Measurements from ENCODE around the gene SUPT5H.

Gene SUPT5H

GRCh38 chr19:39501340-39501739 is 56.0 kb downstream of the SUPT5H start:
- no peak overlapping the region for H3K4me3 Mint-ChIP-seq

GRCh38 chr19:39502640-39503417 is 57.4 kb downstream of the SUPT5H start:
- Mint-ChIP-seq H3K27ac (no peak overlapping the region), H3K4me1 (ENCODE audit: low read depth) (peaks cover 30% of the 10 kb centered on the region), H3K9me3 (ENCODE audit: low read depth) (no peaks in the 10 kb centered on the region), H3K27me3 (peaks cover 30% of the 10 kb centered on the region), H3K4me3 (peak overlapping the region; percentile 38), H3K36me3 (no peaks in the 10 kb centered on the region)

More at GRCh38 chr19:39501340-39501739, 56.0 kb downstream of the SUPT5H start:
- no peaks in the 10 kb centered on the region for H3K9me3 Mint-ChIP-seq (ENCODE audit: low read depth)
- H3K27me3 Mint-ChIP-seq, result peaks cover 27% of the 10 kb centered on the region
- H3K27ac Mint-ChIP-seq, result no peak overlapping the region
- H3K4me1 Mint-ChIP-seq (ENCODE audit: low read depth), result peaks cover 23% of the 10 kb centered on the region
- no peaks in the 10 kb centered on the region for H3K36me3 Mint-ChIP-seq

- no peaks in the 10 kb centered on the region for H3K9me3 Mint-ChIP-seq (ENCODE audit: low read depth)
- peak overlapping the region; percentile 64 for H3K4me3 Mint-ChIP-seq
- peaks cover 16% of the 10 kb centered on the region for H3K27me3 Mint-ChIP-seq
- H3K4me1 Mint-ChIP-seq (ENCODE audit: low read depth), result peaks cover 19% of the 10 kb centered on the region
- no peak overlapping the region for H3K27ac Mint-ChIP-seq
- no peaks in the 10 kb centered on the region for H3K36me3 Mint-ChIP-seq
Observed at GRCh38 chr19:39506598-39506943, 61.2 kb downstream of the SUPT5H start.

GRCh38 chr19:39506944-39507714 is 61.7 kb downstream of the SUPT5H start:
- Mint-ChIP-seq H3K4me3 (peak overlapping the region; percentile 86), H3K27me3 (peaks cover 15% of the 10 kb centered on the region), H3K36me3 (no peaks in the 10 kb centered on the region), H3K4me1 (ENCODE audit: low read depth) (peaks cover 19% of the 10 kb centered on the region), H3K9me3 (ENCODE audit: low read depth) (no peaks in the 10 kb centered on the region), H3K27ac (no peak overlapping the region)

- Mint-ChIP-seq H3K4me3 (peak overlapping the region; percentile 86), H3K36me3 (no peaks in the 10 kb centered on the region), H3K9me3 (ENCODE audit: low read depth) (no peaks in the 10 kb centered on the region), H3K4me1 (ENCODE audit: low read depth) (peaks cover 19% of the 10 kb centered on the region), H3K27me3 (peaks cover 15% of the 10 kb centered on the region), H3K27ac (no peak overlapping the region)
Observed at GRCh38 chr19:39507715-39508364, 62.5 kb downstream of the SUPT5H start.

GRCh38 chr19:39508629-39509028 is 63.2 kb downstream of the SUPT5H start:
- no peaks in the 10 kb centered on the region for H3K36me3 Mint-ChIP-seq
- peaks cover 12% of the 10 kb centered on the region for H3K4me1 Mint-ChIP-seq (ENCODE audit: low read depth)
- no peak overlapping the region for H3K27ac Mint-ChIP-seq
- peaks cover 17% of the 10 kb centered on the region for H3K27me3 Mint-ChIP-seq
- H3K4me3 Mint-ChIP-seq, result peak overlapping the region; percentile 86
- no peaks in the 10 kb centered on the region for H3K9me3 Mint-ChIP-seq (ENCODE audit: low read depth)

GRCh38 chr19:39509233-39509632 is 63.9 kb downstream of the SUPT5H start:
- no peaks in the 10 kb centered on the region for H3K9me3 Mint-ChIP-seq (ENCODE audit: low read depth)
- no peaks in the 10 kb centered on the region for H3K36me3 Mint-ChIP-seq
- H3K27me3 Mint-ChIP-seq, result peaks cover 18% of the 10 kb centered on the region
- H3K4me1 Mint-ChIP-seq (ENCODE audit: low read depth), result peaks cover 11% of the 10 kb centered on the region
- H3K27ac Mint-ChIP-seq, result no peak overlapping the region
- H3K4me3 Mint-ChIP-seq, result no peak overlapping the region

- Mint-ChIP-seq H3K9me3 (ENCODE audit: low read depth) (no peaks in the 10 kb centered on the region), H3K4me3 (no peak overlapping the region), H3K27ac (no peak overlapping the region), H3K36me3 (no peaks in the 10 kb centered on the region), H3K4me1 (ENCODE audit: low read depth) (peaks cover 10% of the 10 kb centered on the region), H3K27me3 (peaks cover 24% of the 10 kb centered on the region)
Observed at GRCh38 chr19:39512988-39513387, 67.6 kb downstream of the SUPT5H start.

GRCh38 chr19:39514840-39515550 is 69.6 kb downstream of the SUPT5H start, which contains the start of gene SELENOV:
Gene SELENOV, plus strand, starts transcription at chr19:39515139. Its CDS starts 74 bp downstream, at chr19:39515213.
- Mint-ChIP-seq H3K4me3 (peak within 1 kb of the TSS; percentile 83), H3K36me3 (no peaks in the 10 kb centered on the region), H3K9me3 (ENCODE audit: low read depth) (no peaks in the 10 kb centered on the region), H3K27me3 (peaks cover 19% of the 10 kb centered on the region), H3K4me1 (ENCODE audit: low read depth) (peaks cover 9% of the 10 kb centered on the region), H3K27ac (no peak within 1 kb of the TSS)

- Mint-ChIP-seq H3K9me3 (ENCODE audit: low read depth) (no peaks in the 10 kb centered on the region), H3K4me1 (ENCODE audit: low read depth) (peaks cover 9% of the 10 kb centered on the region), H3K27ac (no peak overlapping the region), H3K27me3 (peaks cover 19% of the 10 kb centered on the region), H3K4me3 (peak overlapping the region; percentile 83), H3K36me3 (no peaks in the 10 kb centered on the region)
Observed at GRCh38 chr19:39515551-39516191, 70.3 kb downstream of the SUPT5H start.

- peak overlapping the region; percentile 79 for H3K4me3 Mint-ChIP-seq
- H3K36me3 Mint-ChIP-seq, result no peaks in the 10 kb centered on the region
- peak overlapping the region; percentile 28 for H3K27ac Mint-ChIP-seq
- H3K9me3 Mint-ChIP-seq (ENCODE audit: low read depth), result no peaks in the 10 kb centered on the region
- H3K4me1 Mint-ChIP-seq (ENCODE audit: low read depth), result peaks cover 9% of the 10 kb centered on the region
- H3K27me3 Mint-ChIP-seq, result peaks cover 19% of the 10 kb centered on the region
Observed at GRCh38 chr19:39516270-39516669, 70.9 kb downstream of the SUPT5H start.

GRCh38 chr19:39517432-39517831 is 72.0 kb downstream of the SUPT5H start:
- peak overlapping the region; percentile 38 for H3K4me3 Mint-ChIP-seq
- H3K9me3 Mint-ChIP-seq (ENCODE audit: low read depth), result no peaks in the 10 kb centered on the region
- H3K27me3 Mint-ChIP-seq, result peaks cover 19% of the 10 kb centered on the region
- peaks cover 9% of the 10 kb centered on the region for H3K4me1 Mint-ChIP-seq (ENCODE audit: low read depth)
- no peaks in the 10 kb centered on the region for H3K36me3 Mint-ChIP-seq
- no peak overlapping the region for H3K27ac Mint-ChIP-seq

GRCh38 chr19:39518458-39518857 is 73.1 kb downstream of the SUPT5H start:
- Mint-ChIP-seq H3K36me3 (no peaks in the 10 kb centered on the region), H3K27me3 (peaks cover 15% of the 10 kb centered on the region), H3K4me3 (no peak overlapping the region), H3K27ac (no peak overlapping the region), H3K9me3 (ENCODE audit: low read depth) (no peaks in the 10 kb centered on the region), H3K4me1 (ENCODE audit: low read depth) (peaks cover 9% of the 10 kb centered on the region)

- Mint-ChIP-seq H3K27ac (no peak overlapping the region), H3K4me3 (no peak overlapping the region), H3K9me3 (ENCODE audit: low read depth) (no peaks in the 10 kb centered on the region), H3K36me3 (no peaks in the 10 kb centered on the region), H3K4me1 (ENCODE audit: low read depth) (peaks cover 9% of the 10 kb centered on the region), H3K27me3 (peaks cover 14% of the 10 kb centered on the region)
Observed at GRCh38 chr19:39518975-39519374, 73.6 kb downstream of the SUPT5H start.

Data from activated naive CD8-positive, alpha-beta T cell (primary cell).